ACC112 (cell line): Measurements from ENCODE around the gene AP1S1.

Source experiments
- H2AFZ ChIP-seq: fragments of 200-600 bp; sonication (generic); one replicate; pipeline ENCODE4 v1.6.0; 2017; ENCODE audit warnings: antibody characterized with exemption, low read length; ENCODE audit not compliant: unreplicated experiment
- H3K27ac ChIP-seq: fragments of 200-600 bp; sonication (generic); 2 replicates; pipeline ENCODE4 v1.5.1; 2014; ENCODE audit warnings: low read depth, mild to moderate bottlenecking, antibody characterized with exemption, low read length, moderate library complexity
- H3K27me3 ChIP-seq: fragments of 200-600 bp; sonication (generic); 2 replicates; pipeline ENCODE4 v1.6.1; 2014; ENCODE audit warnings: mild to moderate bottlenecking, antibody characterized with exemption, low read length, moderate library complexity, mixed read lengths; ENCODE audit not compliant: insufficient read depth
- H3K36me3 ChIP-seq: fragments of 200-600 bp; sonication (generic); 2 replicates; pipeline ENCODE4 v1.6.1; 2016; ENCODE audit warnings: mild to moderate bottlenecking, antibody characterized with exemption, low read length, moderate library complexity, mixed read lengths; ENCODE audit not compliant: insufficient read depth
- H3K4me1 ChIP-seq: fragments of 200-600 bp; sonication (generic); one replicate; pipeline ENCODE4 v1.6.1; 2016; ENCODE audit warnings: low read length, mixed read lengths; ENCODE audit not compliant: insufficient read depth, unreplicated experiment, control insufficient read depth
- H3K4me3 ChIP-seq: fragments of 200-600 bp; sonication (generic); 2 replicates; pipeline ENCODE4 v1.5.1; 2014; ENCODE audit warnings: mild to moderate bottlenecking, low read depth, low read length
- H3K79me2 ChIP-seq: fragments of 200-600 bp; sonication (generic); one replicate; pipeline ENCODE4 v1.6.0; 2016; ENCODE audit warnings: low read length; ENCODE audit not compliant: control insufficient read depth, unreplicated experiment, insufficient read depth

Gene AP1S1

GRCh38 chr7:101172854-101173751 lies 18.8 kb downstream of the AP1S1 start:
- peak overlapping the region; percentile 70 for H3K4me3 ChIP-seq
- H3K79me2 ChIP-seq = no peaks in the 10 kb centered on the region
- H3K4me1 ChIP-seq = peaks cover 30% of the 10 kb centered on the region
- peak overlapping the region; percentile 25; the same call in 1 of the 2 replicates for H3K27ac ChIP-seq
- no peaks in the 10 kb centered on the region for H3K36me3 ChIP-seq
- H2AFZ ChIP-seq = peak overlapping the region; percentile 45
- peaks cover 72% of the 10 kb centered on the region for H3K27me3 ChIP-seq

DNA sequence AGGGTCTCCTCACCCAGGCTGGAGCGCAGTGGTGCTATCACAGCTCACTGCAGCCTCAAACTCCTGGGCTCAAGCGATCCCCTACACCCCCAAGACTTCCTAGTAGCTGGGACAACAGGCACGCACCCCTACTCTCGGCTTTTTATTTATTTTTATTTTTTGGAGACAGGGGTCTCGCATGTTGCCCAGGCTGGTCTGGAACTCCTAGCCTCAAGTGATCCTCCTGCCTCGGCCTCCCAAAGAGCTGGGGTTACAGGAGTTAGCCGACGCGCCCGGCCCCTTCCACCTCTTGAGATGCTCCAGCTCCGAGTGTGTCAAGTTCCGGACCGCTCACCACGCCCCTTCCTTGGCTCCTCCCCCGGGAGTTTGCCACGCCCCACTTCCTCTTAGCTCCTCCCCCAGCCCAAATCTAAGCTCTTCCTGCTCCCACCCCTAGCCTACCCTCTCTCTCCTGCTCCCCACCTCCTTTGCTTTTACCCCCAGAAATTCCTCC lies 19.5 kb downstream of the AP1S1 start:
- H3K4me3 ChIP-seq = peak overlapping the region; percentile 70

DNA sequence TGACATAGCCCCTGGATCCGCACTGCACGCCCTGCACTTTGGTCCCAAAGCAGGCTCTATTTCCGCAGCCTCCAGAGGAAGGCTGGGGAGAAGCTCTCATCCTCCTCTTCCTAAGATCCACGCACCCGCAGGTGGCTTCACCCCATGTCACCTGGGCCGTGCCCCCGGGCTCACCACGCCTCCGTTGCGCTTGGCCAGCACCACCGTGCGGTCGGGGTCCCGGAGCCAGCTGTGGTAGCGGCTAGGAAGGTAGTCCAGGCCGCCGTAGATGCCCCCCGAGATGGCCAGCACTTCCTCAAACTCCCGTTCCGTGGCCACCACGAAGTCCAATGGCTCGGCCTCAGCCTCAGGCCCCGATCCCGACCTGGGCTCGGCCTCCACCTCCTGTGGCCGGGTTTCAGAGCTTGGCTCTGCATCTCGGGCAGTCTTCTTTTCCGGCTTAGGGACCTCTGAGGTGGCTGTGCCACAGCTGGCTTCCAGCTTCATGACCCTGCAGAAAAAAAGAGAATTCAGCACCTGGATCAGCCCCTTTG lies 20.1 kb downstream of the AP1S1 start:
- H2AFZ ChIP-seq = no peak overlapping the region
- peaks cover 18% of the 10 kb centered on the region for H3K4me1 ChIP-seq
- H3K27ac ChIP-seq = no peak overlapping the region
- H3K4me3 ChIP-seq = 0 out of 2 replicates have a peak overlapping the region, but pooled peaks have one; percentile 24
- no peaks in the 10 kb centered on the region for H3K36me3 ChIP-seq
- no peaks in the 10 kb centered on the region for H3K79me2 ChIP-seq
- peaks cover 80% of the 10 kb centered on the region for H3K27me3 ChIP-seq

More for the DNA sequence above, 19.5 kb downstream of the AP1S1 start:
- peaks cover 75% of the 10 kb centered on the region for H3K27me3 ChIP-seq
- H2AFZ ChIP-seq = no peak overlapping the region
- H3K36me3 ChIP-seq = no peaks in the 10 kb centered on the region
- peaks cover 24% of the 10 kb centered on the region for H3K4me1 ChIP-seq
- H3K27ac ChIP-seq = peak overlapping the region; percentile 25; the same call in 1 of the 2 replicates
- H3K79me2 ChIP-seq = no peaks in the 10 kb centered on the region

GRCh38 chr7:101175664-101176063 lies 21.4 kb downstream of the AP1S1 start:
- no peak overlapping the region for H3K27ac ChIP-seq
- no peaks in the 10 kb centered on the region for H3K36me3 ChIP-seq
- peaks cover 10% of the 10 kb centered on the region for H3K4me1 ChIP-seq
- H3K27me3 ChIP-seq = peaks cover 84% of the 10 kb centered on the region
- no peaks in the 10 kb centered on the region for H3K79me2 ChIP-seq
- H2AFZ ChIP-seq = no peak overlapping the region
- no peak overlapping the region for H3K4me3 ChIP-seq

- Histone ChIP-seq H3K4me1 (peaks cover 7% of the 10 kb centered on the region), H3K27ac (no peak overlapping the region), H2AFZ (no peak overlapping the region), H3K79me2 (no peaks in the 10 kb centered on the region), H3K4me3 (no peak overlapping the region), H3K27me3 (peaks cover 72% of the 10 kb centered on the region), H3K36me3 (no peaks in the 10 kb centered on the region)
These were observed 23.4 kb downstream of the AP1S1 start for GRCh38 chr7:101177644-101178043.

DNA sequence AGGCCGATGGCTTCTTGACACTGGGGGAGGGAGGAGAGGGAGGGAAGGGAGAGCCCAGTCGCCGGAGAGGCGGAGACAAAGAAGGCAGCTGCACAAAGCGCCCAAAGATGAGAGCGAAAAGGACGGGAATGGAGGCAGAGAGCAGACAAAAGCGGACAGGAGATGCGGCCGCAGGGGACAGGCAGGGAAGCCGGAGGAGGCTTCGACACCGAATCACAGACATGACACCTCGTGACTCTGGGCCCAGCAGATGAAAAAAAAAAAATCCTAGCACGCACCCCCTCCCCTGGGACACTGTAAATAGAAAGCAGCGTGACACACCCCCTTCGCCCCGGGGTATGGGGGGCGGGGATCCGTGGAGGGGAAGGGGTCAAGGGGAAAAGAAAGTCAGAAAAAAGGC lies 24.8 kb downstream of the AP1S1 start:
- no peaks in the 10 kb centered on the region for H3K4me1 ChIP-seq
- H3K79me2 ChIP-seq = no peaks in the 10 kb centered on the region
- peaks cover 63% of the 10 kb centered on the region for H3K27me3 ChIP-seq
- no peak overlapping the region for H2AFZ ChIP-seq
- H3K27ac ChIP-seq = no peak overlapping the region
- H3K36me3 ChIP-seq = no peaks in the 10 kb centered on the region
- H3K4me3 ChIP-seq = peak overlapping the region; percentile 52

DNA sequence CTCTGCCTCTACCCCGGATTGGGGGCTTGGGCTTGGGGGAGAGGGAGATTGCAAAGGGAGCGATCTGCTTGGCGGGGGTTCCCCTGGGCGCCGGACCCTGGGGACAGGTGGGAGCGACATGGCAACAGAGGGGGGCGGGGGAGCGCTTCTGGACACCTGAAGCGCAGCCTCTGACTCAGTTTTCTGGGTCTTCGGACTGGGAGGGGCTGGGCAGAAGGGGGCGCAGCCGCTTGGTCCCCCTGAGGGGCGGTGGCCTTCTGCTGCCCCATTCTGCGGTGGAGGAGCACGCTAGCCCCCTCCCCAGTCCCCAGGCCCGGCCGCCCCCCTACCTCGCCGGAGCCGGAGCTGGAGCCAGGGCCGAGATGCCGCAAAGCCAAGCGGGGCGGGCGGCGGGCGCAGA lies 25.4 kb downstream of the AP1S1 start:
- peaks cover 3% of the 10 kb centered on the region for H3K4me1 ChIP-seq
- no peak overlapping the region for H3K27ac ChIP-seq
- no peaks in the 10 kb centered on the region for H3K79me2 ChIP-seq
- no peak overlapping the region for H2AFZ ChIP-seq
- H3K36me3 ChIP-seq = no peaks in the 10 kb centered on the region
- H3K27me3 ChIP-seq = peaks cover 57% of the 10 kb centered on the region
- H3K4me3 ChIP-seq = no peak overlapping the region

GRCh38 chr7:101180130-101180755 lies 26.0 kb downstream of the AP1S1 start, which contains the start of gene NAT16:
Gene NAT16 (minus strand): TSS chr7:101180293. CDS start chr7:101174807, 5,486 bp downstream.
- H2AFZ ChIP-seq = no peak within 1 kb of the TSS
- H3K27me3 ChIP-seq = peaks cover 54% of the 10 kb centered on the region
- peak within 1 kb of the TSS; percentile 52 for H3K4me3 ChIP-seq
- no peaks in the 10 kb centered on the region for H3K36me3 ChIP-seq
- H3K4me1 ChIP-seq = peaks cover 6% of the 10 kb centered on the region
- H3K27ac ChIP-seq = no peak within 1 kb of the TSS
- no peaks in the 10 kb centered on the region for H3K79me2 ChIP-seq

- H3K79me2 ChIP-seq = no peaks in the 10 kb centered on the region
- H3K27me3 ChIP-seq = peaks cover 11% of the 10 kb centered on the region
- H3K27ac ChIP-seq = no peak overlapping the region
- no peaks in the 10 kb centered on the region for H3K36me3 ChIP-seq
- H3K4me1 ChIP-seq = peaks cover 6% of the 10 kb centered on the region
- no peak overlapping the region for H2AFZ ChIP-seq
- H3K4me3 ChIP-seq = no peak overlapping the region
These were observed 31.1 kb downstream of the AP1S1 start for GRCh38 chr7:101185258-101185839.

DNA sequence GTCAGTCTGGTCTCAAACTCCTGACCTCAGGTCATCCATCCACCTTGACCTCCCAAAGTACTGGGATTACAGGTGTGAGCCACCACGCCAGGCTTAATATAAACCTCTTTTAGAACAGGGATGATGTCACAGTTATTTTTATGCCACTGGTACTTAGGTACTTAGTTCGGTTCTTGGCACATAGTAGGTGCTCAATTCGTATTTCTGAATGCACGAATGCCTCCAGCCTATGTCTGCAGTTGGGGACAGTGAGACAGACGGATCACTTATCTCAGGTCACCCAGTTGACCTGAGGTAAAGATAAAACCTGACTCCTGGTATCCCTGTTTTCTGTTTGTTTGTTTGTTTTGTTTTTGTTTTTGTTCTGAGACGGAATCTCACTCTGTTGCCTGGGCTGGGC lies 31.9 kb downstream of the AP1S1 start:
- Histone ChIP-seq H2AFZ (no peak overlapping the region), H3K27me3 (peaks cover 4% of the 10 kb centered on the region; the same call in 1 of the 2 replicates), H3K36me3 (no peaks in the 10 kb centered on the region), H3K4me3 (no peak overlapping the region), H3K4me1 (peaks cover 6% of the 10 kb centered on the region), H3K79me2 (no peaks in the 10 kb centered on the region), H3K27ac (no peak overlapping the region)
